ENCODE results near the gene MMP19. TPM values are rescaled to one million over a fixed set of nuclear protein-coding genes. Genes with fewer than 3 reads are reported as not detected.
A peak's percentile ranks its signal among the peaks of the same experiment; 100 is the strongest.

MMP19 gene
- total RNA-seq, 2 donors from 2014 or later: 0.40 to 2.1 TPM

GRCh38 chr12:55833056-55833455 lies 9.7 kb downstream of the MMP19 start:
- H3K36me3 ChIP-seq (ENCODE audit: control insufficient read depth, insufficient read depth, low read length): peaks cover 2% of the 10 kb centered on the region
- no peaks in the 10 kb centered on the region for H3K27me3 ChIP-seq (ENCODE audit: control insufficient read depth, insufficient read depth, low read length, poor library complexity, severe bottlenecking)
- no peak overlapping the region for H3K4me3 ChIP-seq (ENCODE audit: low read length)
- H3K36me3 Mint-ChIP-seq (ENCODE audit: low read depth): peaks cover 1% of the 10 kb centered on the region
- no peaks in the 10 kb centered on the region for H3K27me3 Mint-ChIP-seq (ENCODE audit: insufficient read depth)
- TF ChIP-seq, protein P1, sequence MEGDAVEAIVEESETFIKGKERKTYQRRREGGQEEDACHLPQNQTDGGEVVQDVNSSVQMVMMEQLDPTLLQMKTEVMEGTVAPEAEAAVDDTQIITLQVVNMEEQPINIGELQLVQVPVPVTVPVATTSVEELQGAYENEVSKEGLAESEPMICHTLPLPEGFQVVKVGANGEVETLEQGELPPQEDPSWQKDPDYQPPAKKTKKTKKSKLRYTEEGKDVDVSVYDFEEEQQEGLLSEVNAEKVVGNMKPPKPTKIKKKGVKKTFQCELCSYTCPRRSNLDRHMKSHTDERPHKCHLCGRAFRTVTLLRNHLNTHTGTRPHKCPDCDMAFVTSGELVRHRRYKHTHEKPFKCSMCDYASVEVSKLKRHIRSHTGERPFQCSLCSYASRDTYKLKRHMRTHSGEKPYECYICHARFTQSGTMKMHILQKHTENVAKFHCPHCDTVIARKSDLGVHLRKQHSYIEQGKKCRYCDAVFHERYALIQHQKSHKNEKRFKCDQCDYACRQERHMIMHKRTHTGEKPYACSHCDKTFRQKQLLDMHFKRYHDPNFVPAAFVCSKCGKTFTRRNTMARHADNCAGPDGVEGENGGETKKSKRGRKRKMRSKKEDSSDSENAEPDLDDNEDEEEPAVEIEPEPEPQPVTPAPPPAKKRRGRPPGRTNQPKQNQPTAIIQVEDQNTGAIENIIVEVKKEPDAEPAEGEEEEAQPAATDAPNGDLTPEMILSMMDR (conservative IDR thresholded peaks at IDR 0.05): no peak
- no peak overlapping the region for H3K27ac ChIP-seq (ENCODE audit: low read depth, low read length)
- WGBS, 2 experiments (ENCODE audit: insufficient coverage in 1 of 2, insufficient read length in 1 of 2): 97 to 98% methylated on average over 8 to 10 of the region's 10 CpGs
- no peaks in the 10 kb centered on the region for H3K9me3 Mint-ChIP-seq
- no peaks in the 10 kb centered on the region for H3K9me3 ChIP-seq (ENCODE audit: control insufficient read depth, low read length)
- H3K27ac Mint-ChIP-seq: no peak overlapping the region
- H3K4me1 ChIP-seq (ENCODE audit: control insufficient read depth, insufficient read depth, low read length): peaks cover 6% of the 10 kb centered on the region
- no peak overlapping the region for H3K9ac ChIP-seq (ENCODE audit: extremely low read depth, low read length, poor library complexity, severe bottlenecking)
- H3K4me3 Mint-ChIP-seq: no peak overlapping the region
- H3K4me1 Mint-ChIP-seq: peaks cover 11% of the 10 kb centered on the region
- DNase-seq: no peak

DNA sequence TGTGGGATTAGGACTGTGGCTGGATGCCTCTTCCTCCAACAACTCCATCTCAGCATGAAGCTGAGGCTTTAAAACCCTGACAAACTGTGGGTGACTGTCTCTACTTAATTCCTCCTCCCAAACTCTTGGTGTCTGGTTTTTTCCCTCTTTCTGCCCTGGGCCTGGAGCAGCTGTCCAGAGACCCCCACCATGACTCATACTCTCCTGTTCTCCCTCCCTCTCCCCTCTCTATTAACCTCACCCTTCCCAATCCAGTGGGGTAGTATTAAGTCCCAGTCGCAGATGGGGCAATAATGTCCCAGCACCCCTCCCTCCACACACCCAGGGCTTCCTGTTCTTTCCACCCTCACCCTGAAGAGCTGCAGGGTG lies 11.3 kb downstream of the MMP19 start:
- Mint-ChIP-seq H3K4me3 (peak overlapping the region; percentile 94), H3K4me1 (peaks cover 21% of the 10 kb centered on the region), H3K27ac (peak overlapping the region; percentile 99), H3K27me3 (ENCODE audit: insufficient read depth) (no peaks in the 10 kb centered on the region), H3K9me3 (no peaks in the 10 kb centered on the region), H3K36me3 (ENCODE audit: low read depth) (peaks cover 8% of the 10 kb centered on the region)
- TF ChIP-seq, protein P1 (conservative IDR thresholded peaks at IDR 0.05): no peak
- Histone ChIP-seq H3K36me3 (ENCODE audit: control insufficient read depth, insufficient read depth, low read length) (peaks cover 7% of the 10 kb centered on the region), H3K27ac (ENCODE audit: low read depth, low read length) (no peak overlapping the region), H3K9me3 (ENCODE audit: control insufficient read depth, low read length) (no peaks in the 10 kb centered on the region), H3K9ac (ENCODE audit: extremely low read depth, low read length, poor library complexity, severe bottlenecking) (peak overlapping the region; percentile 72), H3K4me1 (ENCODE audit: control insufficient read depth, insufficient read depth, low read length) (peaks cover 6% of the 10 kb centered on the region), H3K4me3 (ENCODE audit: low read length) (peak overlapping the region; percentile 82), H3K27me3 (ENCODE audit: control insufficient read depth, insufficient read depth, low read length, poor library complexity, severe bottlenecking) (no peaks in the 10 kb centered on the region)
- no peak for DNase-seq
- WGBS, 2 experiments (ENCODE audit: insufficient coverage in 1 of 2, insufficient read length in 1 of 2): 33% methylated on average over 1 of the region's 1 CpG; no CpG with 5 or more reads in 1 of the 2 experiments

GRCh38 chr12:55830601-55831446 lies 11.9 kb downstream of the MMP19 start:
- Histone ChIP-seq H3K4me3 (ENCODE audit: low read length) (peak overlapping the region; percentile 82), H3K9me3 (ENCODE audit: control insufficient read depth, low read length) (no peaks in the 10 kb centered on the region), H3K27ac (ENCODE audit: low read depth, low read length) (peak overlapping the region; percentile 95), H3K36me3 (ENCODE audit: control insufficient read depth, insufficient read depth, low read length) (peaks cover 7% of the 10 kb centered on the region), H3K4me1 (ENCODE audit: control insufficient read depth, insufficient read depth, low read length) (peaks cover 7% of the 10 kb centered on the region), H3K9ac (ENCODE audit: extremely low read depth, low read length, poor library complexity, severe bottlenecking) (peak overlapping the region; percentile 72), H3K27me3 (ENCODE audit: control insufficient read depth, insufficient read depth, low read length, poor library complexity, severe bottlenecking) (no peaks in the 10 kb centered on the region)
- peak overlapping the region; percentile 94 for H3K4me3 Mint-ChIP-seq
- peaks cover 23% of the 10 kb centered on the region for H3K4me1 Mint-ChIP-seq
- no peaks in the 10 kb centered on the region for H3K9me3 Mint-ChIP-seq
- WGBS, 2 experiments (ENCODE audit: insufficient coverage in 1 of 2, insufficient read length in 1 of 2): 4 to 6% methylated on average over 11 to 23 of the region's 23 CpGs
- peak; percentile 92 for DNase-seq
- no peaks in the 10 kb centered on the region for H3K27me3 Mint-ChIP-seq (ENCODE audit: insufficient read depth)
- TF ChIP-seq, protein P1 (conservative IDR thresholded peaks at IDR 0.05): no peak
- peak overlapping the region; percentile 99 for H3K27ac Mint-ChIP-seq
- H3K36me3 Mint-ChIP-seq (ENCODE audit: low read depth): peaks cover 10% of the 10 kb centered on the region
